ENCODE data around the gene RNF215. TPM values are rescaled to one million over a fixed set of nuclear protein-coding genes. Genes with fewer than 3 reads are reported as not detected.
A peak's percentile ranks its signal among the peaks of the same experiment; 100 is the strongest.
"Not testable (repeated sequence)": the region's sequence is repeated elsewhere in the genome, so short reads cannot be mapped to it uniquely, and the experiment has no call there.

RNF215 gene
- total and polyA plus RNA-seq, 2 of the 13 experiments (the other 11 are each of a cell fraction or from before 2014, with no cell fraction given): 5.3 to 6.1 TPM

DNA sequence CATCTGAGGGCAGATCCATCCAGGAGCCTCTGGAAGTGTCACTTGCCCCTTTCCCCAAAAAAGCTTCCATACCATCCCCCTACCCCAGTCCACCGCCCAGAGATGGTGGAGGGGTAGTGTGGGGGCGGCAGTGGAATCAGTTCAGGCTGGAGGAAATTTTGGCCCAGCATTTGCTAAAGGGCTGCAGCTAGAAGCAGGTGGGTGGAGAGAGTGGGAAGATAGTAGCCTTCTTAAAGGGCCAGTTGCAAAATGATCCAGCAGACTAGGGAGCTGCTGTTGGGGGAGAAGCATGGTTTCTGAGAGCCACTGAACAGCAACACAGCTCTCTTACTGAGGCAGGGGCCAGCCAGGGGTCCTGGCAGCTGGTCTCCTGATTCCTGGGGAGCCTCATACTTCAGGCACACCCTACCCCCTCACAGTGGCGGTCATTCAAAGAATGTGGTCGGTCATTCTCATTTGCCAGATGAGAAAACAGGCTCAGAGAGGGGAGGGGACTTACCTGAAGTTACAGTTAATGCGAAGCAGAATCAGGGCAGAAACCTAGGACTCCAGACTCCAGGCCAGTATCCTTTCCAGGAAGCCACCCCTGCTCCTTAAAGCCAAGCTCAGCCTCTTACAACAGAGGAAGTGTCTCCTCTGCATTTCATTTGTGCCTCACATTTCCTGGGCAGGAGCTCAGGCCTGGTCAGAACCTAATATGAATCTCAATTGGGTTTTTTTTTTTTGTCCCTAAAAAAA is 15.0 kb upstream of the RNF215 start:
- Histone ChIP-seq H3K4me1 (ENCODE audit: insufficient read depth, low read length) (peaks cover 72% of the 10 kb centered on the region), H3K27me3 (ENCODE audit: control insufficient read depth in 1 of 2, insufficient read depth in 2 of 2, low read length in 2 of 2) (no peaks in the 10 kb centered on the region), H3K79me2 (ENCODE audit: insufficient read depth, low read length) (no peaks in the 10 kb centered on the region), H3K9me3 (ENCODE audit: low read length) (no peaks in the 10 kb centered on the region), H3K36me3 (replicated peaks in 1 of 2; ENCODE audit: control insufficient read depth in 1 of 2, insufficient read depth in 2 of 2, low read length in 2 of 2) (peaks cover 3 to 10% of the 10 kb centered on the region in 2 experiments; a peak in 4 of 5 replicates), H3K9ac (ENCODE audit: insufficient read depth, low read depth, low read length) (no peak overlapping the region), H4K20me1 (ENCODE audit: insufficient read depth, low read length) (no peaks in the 10 kb centered on the region), H3K4me2 (ENCODE audit: low read depth, low read length) (no peak overlapping the region), H2AFZ (ENCODE audit: low read length) (no peak overlapping the region), H3K27ac (ENCODE audit: extremely low read length, insufficient read depth, low read length) (no peak overlapping the region), H3K4me3 (replicated peaks in 1 of 3; ENCODE audit: insufficient read depth in 1 of 3, low read depth in 2 of 3, low read length in 3 of 3) (no peak overlapping the region)
- TF ChIP-seq ZNF562 (CRISPR knock-in tag; IDR thresholded peaks at IDR 0.05; ENCODE audit: borderline replicate concordance): no peak
- TF ChIP-seq, protein P1, sequence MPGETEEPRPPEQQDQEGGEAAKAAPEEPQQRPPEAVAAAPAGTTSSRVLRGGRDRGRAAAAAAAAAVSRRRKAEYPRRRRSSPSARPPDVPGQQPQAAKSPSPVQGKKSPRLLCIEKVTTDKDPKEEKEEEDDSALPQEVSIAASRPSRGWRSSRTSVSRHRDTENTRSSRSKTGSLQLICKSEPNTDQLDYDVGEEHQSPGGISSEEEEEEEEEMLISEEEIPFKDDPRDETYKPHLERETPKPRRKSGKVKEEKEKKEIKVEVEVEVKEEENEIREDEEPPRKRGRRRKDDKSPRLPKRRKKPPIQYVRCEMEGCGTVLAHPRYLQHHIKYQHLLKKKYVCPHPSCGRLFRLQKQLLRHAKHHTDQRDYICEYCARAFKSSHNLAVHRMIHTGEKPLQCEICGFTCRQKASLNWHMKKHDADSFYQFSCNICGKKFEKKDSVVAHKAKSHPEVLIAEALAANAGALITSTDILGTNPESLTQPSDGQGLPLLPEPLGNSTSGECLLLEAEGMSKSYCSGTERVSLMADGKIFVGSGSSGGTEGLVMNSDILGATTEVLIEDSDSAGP (CRISPR knock-in tag; IDR thresholded peaks at IDR 0.05; ENCODE audit: borderline replicate concordance): peak; percentile 91
- CTCF ChIA-PET (ENCODE audit: low intra/inter-chr PET ratio, low total read pairs): no interaction called here
- BruUV-seq (replicated peaks): no TSS peak
- POLR2A ChIA-PET: interaction anchor here (1.6 to 6.5 kb wide), 2 partner anchors 21 to 111 kb away, joined by 6 to 65 read pairs; no protein-coding TSS in a partner anchor
- intact Hi-C loops (cut with micrococcal nuclease; ENCODE audit: unreplicated experiment): no loop called here
- ATAC-seq (no peak), FAIRE-seq (no peak), DNase-seq (ENCODE audit: low spot score) (no peak)
- 85% methylated on average over 4 of the region's 5 CpGs for WGBS (ENCODE audit: low lambda C conversion rate)
- in situ Hi-C loops (cut with HindIII; ENCODE audit: extremely low pct_ligation_motif_present, low pct_unique_long_range_greater_than_20kb): no loop called here

DNA sequence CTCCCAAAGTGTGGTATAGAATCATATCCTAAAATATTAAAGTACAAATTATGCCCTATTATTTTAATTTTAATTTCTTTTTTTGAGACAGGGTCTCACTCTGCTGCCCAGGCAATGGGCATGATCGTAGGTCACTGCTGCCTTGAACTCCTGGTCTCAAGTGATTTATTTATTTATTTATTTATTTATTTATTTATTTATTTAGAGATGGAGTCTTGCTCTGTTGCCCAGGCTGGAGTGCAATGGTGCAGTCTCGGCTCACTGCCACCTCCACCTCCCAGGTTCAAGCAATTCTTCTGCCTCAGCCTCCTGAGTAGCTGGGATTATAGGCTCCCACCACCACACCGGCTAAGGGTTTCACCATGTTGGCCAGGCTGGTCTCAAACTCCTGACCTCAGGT is 13.8 kb upstream of the RNF215 start:
- DNase-seq (ENCODE audit: low spot score); ATAC-seq; H3K4me3 ChIP-seq (replicated peaks in 1 of 3; ENCODE audit: insufficient read depth in 1 of 3, low read depth in 2 of 3, low read length in 3 of 3); H3K27me3 ChIP-seq (ENCODE audit: control insufficient read depth in 1 of 2, insufficient read depth in 2 of 2, low read length in 2 of 2); in situ Hi-C loops (cut with HindIII; ENCODE audit: extremely low pct_ligation_motif_present, low pct_unique_long_range_greater_than_20kb); H3K4me2 ChIP-seq (ENCODE audit: low read depth, low read length); H2AFZ ChIP-seq (ENCODE audit: low read length); H4K20me1 ChIP-seq (ENCODE audit: insufficient read depth, low read length); H3K36me3 ChIP-seq (replicated peaks in 1 of 2; ENCODE audit: control insufficient read depth in 1 of 2, insufficient read depth in 2 of 2, low read length in 2 of 2); H3K27ac ChIP-seq (ENCODE audit: extremely low read length, insufficient read depth, low read length); CTCF ChIA-PET (ENCODE audit: low intra/inter-chr PET ratio, low total read pairs); H3K79me2 ChIP-seq (ENCODE audit: insufficient read depth, low read length); intact Hi-C loops (cut with micrococcal nuclease; ENCODE audit: unreplicated experiment); H3K9ac ChIP-seq (ENCODE audit: insufficient read depth, low read depth, low read length); FAIRE-seq; H3K9me3 ChIP-seq (ENCODE audit: low read length); BruUV-seq (replicated peaks): not testable (repeated sequence)
- WGBS (ENCODE audit: low lambda C conversion rate): 96% methylated on average over 3 of the region's 3 CpGs
- H3K4me1 ChIP-seq (ENCODE audit: insufficient read depth, low read length): peaks cover 70% of the 10 kb centered on the region
- POLR2A ChIA-PET: interaction anchor here (6.5 kb wide), 1 partner anchor 22 kb away, joined by 65 read pairs; no protein-coding TSS in a partner anchor
